ENCODE measurements around the gene GHITM.

DNA sequence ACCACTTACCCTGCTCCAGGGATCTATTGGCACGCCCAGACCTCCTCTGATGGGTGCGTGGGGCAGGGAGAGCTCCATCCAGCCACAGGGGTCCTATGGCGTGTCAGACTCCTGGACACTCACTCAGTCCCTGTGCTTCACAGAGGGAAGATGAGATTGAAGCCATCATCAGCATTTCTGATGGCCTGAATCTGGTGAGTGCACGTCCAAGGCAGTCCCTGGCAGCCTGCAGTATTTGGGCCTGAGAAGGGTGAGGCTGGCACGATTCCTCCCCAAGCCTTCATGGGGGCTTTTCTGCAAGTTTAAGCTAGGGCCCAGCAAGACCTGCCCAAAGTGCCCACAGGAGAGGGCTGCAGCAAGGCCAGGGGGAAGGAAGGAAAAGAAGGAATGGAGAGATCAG, 58.3 kb downstream of the GHITM start:
- TF ChIP-seq POLR2A (IDR thresholded peaks at IDR 0.05; ENCODE audit: low read length) (no peak), GATA1 (IDR thresholded peaks at IDR 0.05; ENCODE audit: low read depth, low read length) (no peak)

Data from erythroblast (primary cell).